Measurements from ENCODE around the gene CDC42BPB.

DNA sequence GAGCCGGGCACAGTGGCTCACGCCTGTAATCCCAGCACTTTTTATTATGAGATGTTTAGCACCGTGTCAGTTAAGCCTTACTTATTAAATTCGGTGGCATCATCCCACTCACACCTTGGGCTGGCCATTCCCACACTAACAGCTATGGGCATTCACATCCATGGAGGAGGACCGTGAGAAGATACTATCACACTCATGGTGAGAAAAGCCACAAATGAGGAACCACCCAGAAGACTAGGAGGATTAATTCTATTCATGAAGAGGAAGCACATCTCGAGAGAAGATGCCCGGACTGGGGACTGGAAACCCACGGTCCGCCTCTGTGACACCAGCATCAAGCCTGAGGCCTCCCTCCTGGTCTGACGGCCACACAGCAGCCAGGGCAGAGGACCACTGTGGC is 4.9 kb downstream of the CDC42BPB start:
- TF ChIP-seq, protein P1, sequence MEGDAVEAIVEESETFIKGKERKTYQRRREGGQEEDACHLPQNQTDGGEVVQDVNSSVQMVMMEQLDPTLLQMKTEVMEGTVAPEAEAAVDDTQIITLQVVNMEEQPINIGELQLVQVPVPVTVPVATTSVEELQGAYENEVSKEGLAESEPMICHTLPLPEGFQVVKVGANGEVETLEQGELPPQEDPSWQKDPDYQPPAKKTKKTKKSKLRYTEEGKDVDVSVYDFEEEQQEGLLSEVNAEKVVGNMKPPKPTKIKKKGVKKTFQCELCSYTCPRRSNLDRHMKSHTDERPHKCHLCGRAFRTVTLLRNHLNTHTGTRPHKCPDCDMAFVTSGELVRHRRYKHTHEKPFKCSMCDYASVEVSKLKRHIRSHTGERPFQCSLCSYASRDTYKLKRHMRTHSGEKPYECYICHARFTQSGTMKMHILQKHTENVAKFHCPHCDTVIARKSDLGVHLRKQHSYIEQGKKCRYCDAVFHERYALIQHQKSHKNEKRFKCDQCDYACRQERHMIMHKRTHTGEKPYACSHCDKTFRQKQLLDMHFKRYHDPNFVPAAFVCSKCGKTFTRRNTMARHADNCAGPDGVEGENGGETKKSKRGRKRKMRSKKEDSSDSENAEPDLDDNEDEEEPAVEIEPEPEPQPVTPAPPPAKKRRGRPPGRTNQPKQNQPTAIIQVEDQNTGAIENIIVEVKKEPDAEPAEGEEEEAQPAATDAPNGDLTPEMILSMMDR (IDR thresholded peaks at IDR 0.05; ENCODE audit: low read depth, low read length) = no peak
- TF ChIP-seq EZH2phosphoT487 (IDR thresholded peaks at IDR 0.05; ENCODE audit: low read depth) = no peak

All from OCI-LY3 (cell line).